T-helper 2 cell treated with Interferon-gamma antibody and Interleukin-4, amounts not matched to agents 5 μg/mL and 100 μg/mL, for 36 hours (primary cell): ENCODE results near the gene SSTR5.
A peak's percentile ranks its signal among the peaks of the same experiment; 100 is the strongest.

Experiments
- DNase-seq: peaks from one replicate; pipeline ENCODE4 v3.0.0; 2021; ENCODE audit warnings: low spot score
- H3K27ac Mint-ChIP-seq: one replicate; pipeline ENCODE4 v1.8.0; 2021; ENCODE audit warnings: mild to moderate bottlenecking, mixed read lengths
- H3K27me3 Mint-ChIP-seq: one replicate; pipeline ENCODE4 v1.8.0; 2021; ENCODE audit warnings: low read depth, mixed read lengths
- H3K36me3 Mint-ChIP-seq: one replicate; pipeline ENCODE4 v1.8.0; 2021; ENCODE audit warnings: low read depth, mixed read lengths
- H3K4me1 Mint-ChIP-seq: one replicate; pipeline ENCODE4 v1.8.0; 2021; ENCODE audit warnings: low read depth, mixed read lengths
- H3K4me3 Mint-ChIP-seq: one replicate; pipeline ENCODE4 v1.8.0; 2022; ENCODE audit warnings: mild to moderate bottlenecking, moderate library complexity, mixed read lengths
- H3K9me3 Mint-ChIP-seq: one replicate; pipeline ENCODE4 v1.8.0; 2021; ENCODE audit warnings: mixed read lengths

SSTR5 gene

GRCh38 chr16:1054660-1055556 is 17.6 kb upstream of the SSTR5 start:
- Mint-ChIP-seq H3K9me3 (peaks cover 6% of the 10 kb centered on the region), H3K36me3 (no peaks in the 10 kb centered on the region)

GRCh38 chr16:1055557-1055924 is 17.0 kb upstream of the SSTR5 start:
- Mint-ChIP-seq H3K4me3 (no peak overlapping the region), H3K27me3 (no peaks in the 10 kb centered on the region), H3K36me3 (no peaks in the 10 kb centered on the region), H3K4me1 (no peaks in the 10 kb centered on the region), H3K27ac (no peak overlapping the region), H3K9me3 (peaks cover 6% of the 10 kb centered on the region)
- DNase-seq: no peak

More at GRCh38 chr16:1054660-1055556, 17.6 kb upstream of the SSTR5 start:
- H3K27me3 Mint-ChIP-seq: no peaks in the 10 kb centered on the region
- H3K4me1 Mint-ChIP-seq: no peaks in the 10 kb centered on the region
- DNase-seq: peak; percentile 9
- no peak overlapping the region for H3K4me3 Mint-ChIP-seq
- no peak overlapping the region for H3K27ac Mint-ChIP-seq

GRCh38 chr16:1056196-1056595 is 16.4 kb upstream of the SSTR5 start:
- Mint-ChIP-seq H3K27ac (no peak overlapping the region), H3K9me3 (peaks cover 6% of the 10 kb centered on the region), H3K27me3 (no peaks in the 10 kb centered on the region), H3K4me1 (no peaks in the 10 kb centered on the region), H3K4me3 (no peak overlapping the region), H3K36me3 (no peaks in the 10 kb centered on the region)
- DNase-seq: no peak

GRCh38 chr16:1057252-1057932 is 15.2 kb upstream of the SSTR5 start:
- no peak overlapping the region for H3K4me3 Mint-ChIP-seq
- no peaks in the 10 kb centered on the region for H3K27me3 Mint-ChIP-seq
- DNase-seq: peak; percentile 26

GRCh38 chr16:1058216-1058615 is 14.3 kb upstream of the SSTR5 start:
- H3K9me3 Mint-ChIP-seq: peaks cover 6% of the 10 kb centered on the region
- H3K27ac Mint-ChIP-seq: no peak overlapping the region
- H3K4me3 Mint-ChIP-seq: no peak overlapping the region
- no peaks in the 10 kb centered on the region for H3K4me1 Mint-ChIP-seq
- H3K27me3 Mint-ChIP-seq: no peaks in the 10 kb centered on the region
- no peaks in the 10 kb centered on the region for H3K36me3 Mint-ChIP-seq
- no peak for DNase-seq

More at GRCh38 chr16:1057252-1057932, 15.2 kb upstream of the SSTR5 start:
- Mint-ChIP-seq H3K27ac (no peak overlapping the region), H3K9me3 (peaks cover 6% of the 10 kb centered on the region), H3K4me1 (no peaks in the 10 kb centered on the region), H3K36me3 (no peaks in the 10 kb centered on the region)

- Mint-ChIP-seq H3K4me3 (no peak overlapping the region), H3K4me1 (no peaks in the 10 kb centered on the region), H3K36me3 (no peaks in the 10 kb centered on the region), H3K27ac (no peak overlapping the region), H3K9me3 (peaks cover 6% of the 10 kb centered on the region), H3K27me3 (no peaks in the 10 kb centered on the region)
- no peak for DNase-seq
Measured at GRCh38 chr16:1059310-1059709, 13.2 kb upstream of the SSTR5 start.

- peaks cover 6% of the 10 kb centered on the region for H3K9me3 Mint-ChIP-seq
- no peak overlapping the region for H3K27ac Mint-ChIP-seq
- H3K4me3 Mint-ChIP-seq: no peak overlapping the region
- no peaks in the 10 kb centered on the region for H3K4me1 Mint-ChIP-seq
- H3K27me3 Mint-ChIP-seq: peaks cover 4% of the 10 kb centered on the region
- DNase-seq: no peak
- no peaks in the 10 kb centered on the region for H3K36me3 Mint-ChIP-seq
Measured at GRCh38 chr16:1060416-1061340, 11.9 kb upstream of the SSTR5 start.

- peaks cover 6% of the 10 kb centered on the region for H3K9me3 Mint-ChIP-seq
- H3K4me1 Mint-ChIP-seq: no peaks in the 10 kb centered on the region
- DNase-seq: no peak
- peaks cover 4% of the 10 kb centered on the region for H3K27me3 Mint-ChIP-seq
- no peaks in the 10 kb centered on the region for H3K36me3 Mint-ChIP-seq
- H3K4me3 Mint-ChIP-seq: no peak overlapping the region
- no peak overlapping the region for H3K27ac Mint-ChIP-seq
Measured at GRCh38 chr16:1061769-1062505, 10.6 kb upstream of the SSTR5 start.

GRCh38 chr16:1062895-1063294 is 9.7 kb upstream of the SSTR5 start:
- Mint-ChIP-seq H3K27me3 (peaks cover 12% of the 10 kb centered on the region), H3K36me3 (no peaks in the 10 kb centered on the region), H3K9me3 (peaks cover 6% of the 10 kb centered on the region), H3K27ac (no peak overlapping the region), H3K4me3 (no peak overlapping the region), H3K4me1 (no peaks in the 10 kb centered on the region)
- no peak for DNase-seq

- no peak for DNase-seq
- no peak overlapping the region for H3K4me3 Mint-ChIP-seq
- H3K36me3 Mint-ChIP-seq: no peaks in the 10 kb centered on the region
- no peak overlapping the region for H3K27ac Mint-ChIP-seq
- peaks cover 6% of the 10 kb centered on the region for H3K9me3 Mint-ChIP-seq
- H3K27me3 Mint-ChIP-seq: peaks cover 12% of the 10 kb centered on the region
- H3K4me1 Mint-ChIP-seq: no peaks in the 10 kb centered on the region
Measured at GRCh38 chr16:1063728-1064127, 8.8 kb upstream of the SSTR5 start.

- Mint-ChIP-seq H3K27ac (no peak overlapping the region), H3K4me3 (no peak overlapping the region), H3K36me3 (no peaks in the 10 kb centered on the region), H3K9me3 (no peaks in the 10 kb centered on the region), H3K27me3 (peaks cover 12% of the 10 kb centered on the region), H3K4me1 (no peaks in the 10 kb centered on the region)
- DNase-seq: no peak
Measured at GRCh38 chr16:1065469-1066128, 6.9 kb upstream of the SSTR5 start.

GRCh38 chr16:1066584-1067172 is 5.9 kb upstream of the SSTR5 start:
- Mint-ChIP-seq H3K4me1 (no peaks in the 10 kb centered on the region), H3K36me3 (no peaks in the 10 kb centered on the region), H3K27me3 (peaks cover 12% of the 10 kb centered on the region), H3K4me3 (no peak overlapping the region), H3K27ac (no peak overlapping the region), H3K9me3 (no peaks in the 10 kb centered on the region)
- no peak for DNase-seq
